WTC11 (cell line): ENCODE results near the gene TMEM258. TPM values are rescaled to one million over a fixed set of nuclear protein-coding genes. Genes with fewer than 3 reads are reported as not detected.

ENCODE experiments used
- ATAC-seq: fragments of 200-7000 bp; cut with Tn5 transposase; 2 replicates; pipeline ENCODE4 v1.10.0; 2021; ENCODE audit warnings: mild to moderate bottlenecking, moderate library complexity
- CTCF ChIA-PET: fragments of 300-600 bp; sonication (Branson Sonifier 250); formaldehyde crosslinking; loops from one replicate; lab custom pipeline; 2021; ENCODE audit warnings: antibody characterized with exemption; lab: Charles Lee
- POLR2A ChIA-PET: fragments of 350-600 bp; sonication (Branson Sonifier 250); formaldehyde crosslinking; loops from one replicate; lab custom pipeline; 2021; ENCODE audit warnings: antibody characterized with exemption; lab: Charles Lee
- DNase-seq: peaks from one replicate; pipeline ENCODE4 v3.0.0; 2021; ENCODE audit warnings: low spot score
- H3K27ac Mint-ChIP-seq: 2 replicates; pipeline ENCODE4 v1.8.0; 2021; ENCODE audit warnings: mixed read lengths
- H3K27me3 Mint-ChIP-seq: 2 replicates; pipeline ENCODE4 v1.8.0; 2021; ENCODE audit warnings: low read depth, mild to moderate bottlenecking, moderate library complexity, mixed read lengths
- H3K36me3 Mint-ChIP-seq: 2 replicates; pipeline ENCODE4 v1.8.0; 2021; ENCODE audit warnings: mixed read lengths
- H3K4me1 Mint-ChIP-seq: 2 replicates; pipeline ENCODE4 v1.8.0; 2022; ENCODE audit warnings: mixed read lengths
- H3K4me3 Mint-ChIP-seq: 2 replicates; pipeline ENCODE4 v1.8.0; 2021; ENCODE audit warnings: mild to moderate bottlenecking, moderate library complexity, mixed read lengths
- H3K9me3 Mint-ChIP-seq: 2 replicates; pipeline ENCODE4 v1.8.0; 2021; ENCODE audit warnings: mixed read lengths
- AR ChIP-seq: fragments of 250-450 bp; sonication (Bioruptor Pico); IDR thresholded peaks from 2 replicates; pipeline ENCODE4 v1.9.0; 2021; ENCODE audit warnings: mild to moderate bottlenecking
- ARID4B ChIP-seq: sonication (generic); formaldehyde crosslinking; IDR thresholded peaks from 2 replicates; pipeline ENCODE4 v1.8.0; 2023; ENCODE audit warnings: missing genetic modification reagents, mild to moderate bottlenecking, borderline replicate concordance
- CTCF ChIP-seq: fragments of 200-600 bp; IDR thresholded peaks from 2 replicates; pipeline ENCODE4 v1.8.0; 2022; ENCODE audit warnings: antibody characterized with exemption
- E2F1 ChIP-seq: sonication (generic); formaldehyde crosslinking; IDR thresholded peaks from 2 replicates; pipeline ENCODE4 v1.8.0; 2022; ENCODE audit warnings: mild to moderate bottlenecking, missing genetic modification reagents
- ERG ChIP-seq: fragments of 250-450 bp; sonication (Bioruptor Pico); IDR thresholded peaks from 2 replicates; pipeline ENCODE4 v1.8.0; 2021; ENCODE audit warnings: mild to moderate bottlenecking
- FOXJ3 ChIP-seq: sonication (generic); formaldehyde crosslinking; IDR thresholded peaks from 2 replicates; pipeline ENCODE4 v1.9.0; 2021; ENCODE audit warnings: missing genetic modification reagents, mild to moderate bottlenecking, borderline replicate concordance
- IRF2 ChIP-seq: sonication (generic); formaldehyde crosslinking; IDR thresholded peaks from 2 replicates; pipeline ENCODE4 v1.8.0; 2022; ENCODE audit warnings: low read depth, missing genetic modification reagents, borderline replicate concordance
- NFYB ChIP-seq: sonication (generic); formaldehyde crosslinking; conservative IDR thresholded peaks from 2 replicates; pipeline ENCODE4 v1.8.0; 2022; ENCODE audit warnings: low read depth, missing genetic modification reagents
- NR2C2 ChIP-seq: sonication (generic); formaldehyde crosslinking; IDR thresholded peaks from 2 replicates; pipeline ENCODE4 v1.8.0; 2022; ENCODE audit warnings: mild to moderate bottlenecking, missing genetic modification reagents
- SOX15 ChIP-seq: fragments of 250-450 bp; sonication (Bioruptor Pico); IDR thresholded peaks from 2 replicates; pipeline ENCODE4 v1.9.0; 2021; ENCODE audit warnings: mild to moderate bottlenecking
- ZNF121 ChIP-seq: sonication (generic); formaldehyde crosslinking; IDR thresholded peaks from 2 replicates; pipeline ENCODE4 v1.8.0; 2023; ENCODE audit warnings: missing genetic modification reagents
- ZNF138 ChIP-seq: sonication (generic); formaldehyde crosslinking; conservative IDR thresholded peaks from 2 replicates; pipeline ENCODE4 v1.8.1; 2022; ENCODE audit warnings: mild to moderate bottlenecking, moderate library complexity, missing genetic modification reagents
- ZNF317 ChIP-seq: sonication (generic); formaldehyde crosslinking; IDR thresholded peaks from 2 replicates; pipeline ENCODE4 v1.8.1; 2023; ENCODE audit warnings: low read depth, mild to moderate bottlenecking, moderate library complexity, missing genetic modification reagents, borderline replicate concordance
- total RNA-seq: library from RNA; stranded (reverse); gene quantifications from 3 replicates; pipeline ENCODE4 v1.2.3, GENCODE V29; 2021
- TF ChIP-seq, protein P1 (sequence below): fragments of 250-450 bp; sonication (Bioruptor Pico); IDR thresholded peaks from 2 replicates; pipeline ENCODE4 v2.1.2; 2022; ENCODE audit warnings: mild to moderate bottlenecking, moderate library complexity

Gene TMEM258
- total RNA-seq, 1 experiment from 2014 or later, result 175 TPM

- TF ChIP-seq, protein P1, sequence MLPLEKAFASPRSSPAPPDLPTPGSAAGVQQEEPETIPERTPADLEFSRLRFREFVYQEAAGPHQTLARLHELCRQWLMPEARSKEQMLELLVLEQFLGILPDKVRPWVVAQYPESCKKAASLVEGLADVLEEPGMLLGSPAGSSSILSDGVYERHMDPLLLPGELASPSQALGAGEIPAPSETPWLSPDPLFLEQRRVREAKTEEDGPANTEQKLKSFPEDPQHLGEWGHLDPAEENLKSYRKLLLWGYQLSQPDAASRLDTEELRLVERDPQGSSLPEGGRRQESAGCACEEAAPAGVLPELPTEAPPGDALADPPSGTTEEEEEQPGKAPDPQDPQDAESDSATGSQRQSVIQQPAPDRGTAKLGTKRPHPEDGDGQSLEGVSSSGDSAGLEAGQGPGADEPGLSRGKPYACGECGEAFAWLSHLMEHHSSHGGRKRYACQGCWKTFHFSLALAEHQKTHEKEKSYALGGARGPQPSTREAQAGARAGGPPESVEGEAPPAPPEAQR (CRISPR knock-in tag), result no peak
- TF ChIP-seq E2F1 (CRISPR knock-in tag), result no peak
- no peak for TF ChIP-seq NFYB (CRISPR knock-in tag)
- TF ChIP-seq IRF2, result no peak
- TF ChIP-seq FOXJ3 (CRISPR knock-in tag), result no peak
- TF ChIP-seq ZNF317 (CRISPR knock-in tag), result no peak
- TF ChIP-seq CTCF, result no peak
- TF ChIP-seq, all 79 proteins: peak for 0
Measured at GRCh38 chr11:61837411-61838005, 45.1 kb upstream of the TMEM258 start (continued).

GRCh38 chr11:61836193-61836592 is 43.8 kb upstream of the TMEM258 start:
- peaks cover 54% of the 10 kb centered on the region for H3K4me1 Mint-ChIP-seq
- ATAC-seq (no peak), DNase-seq (no peak)
- H3K27ac Mint-ChIP-seq, result peak overlapping the region; percentile 88
- peaks cover 46% of the 10 kb centered on the region for H3K36me3 Mint-ChIP-seq
- CTCF ChIA-PET, result no interaction called here
- H3K4me3 Mint-ChIP-seq, result no peak overlapping the region
- 0 out of 2 replicates have a peak, but pooled peaks cover 3% of the 10 kb centered on the region for H3K9me3 Mint-ChIP-seq
- no peaks in the 10 kb centered on the region for H3K27me3 Mint-ChIP-seq
- POLR2A ChIA-PET, result interaction anchor here (1.0 kb wide), 1 partner anchor 21 kb away, joined by 3 read pairs; no protein-coding TSS in a partner anchor
- TF ChIP-seq ZNF121 (CRISPR knock-in tag), result peak; percentile 88
- no peak for TF ChIP-seq ARID4B

DNA sequence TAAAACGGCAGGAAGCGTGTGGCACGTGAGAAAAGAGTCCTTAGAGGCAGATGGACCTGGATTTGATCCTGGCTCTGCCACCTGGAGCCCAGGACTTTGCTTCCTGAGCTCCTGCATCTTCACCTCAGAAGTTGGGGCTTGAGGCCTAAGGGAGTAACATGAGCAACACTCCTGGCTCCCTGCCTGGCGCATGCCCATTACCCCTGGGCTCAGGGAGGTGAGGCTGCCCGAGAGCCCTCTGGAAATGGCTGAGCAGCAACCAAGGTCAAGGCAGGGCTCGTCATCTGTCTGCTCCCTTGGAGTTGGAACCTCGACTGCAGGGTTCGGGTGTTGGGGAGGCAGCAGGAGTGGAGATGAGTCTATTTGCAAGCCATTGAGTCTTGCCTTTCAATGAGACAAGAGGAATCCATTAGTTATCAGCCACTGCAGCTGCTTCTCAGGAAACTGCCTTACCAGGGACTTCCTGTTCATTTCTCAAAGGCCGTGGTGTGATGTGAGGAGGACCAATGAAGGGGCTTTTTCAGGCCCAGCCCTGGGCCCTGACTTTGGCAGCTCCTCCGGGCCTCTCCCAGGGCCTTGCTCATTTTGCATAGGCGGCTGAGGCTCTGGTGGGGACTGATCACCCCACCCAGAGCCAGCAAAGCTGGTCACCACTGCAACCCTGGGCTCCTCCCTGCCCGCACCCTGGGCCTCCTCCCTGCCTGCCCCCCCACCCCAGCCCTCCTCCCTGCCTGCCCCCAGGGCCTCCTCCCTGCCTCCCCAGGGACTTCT is 42.1 kb upstream of the TMEM258 start:
- Mint-ChIP-seq H3K36me3 (peaks cover 28% of the 10 kb centered on the region), H3K4me3 (no peak overlapping the region; the same call in 1 of the 2 replicates), H3K27ac (peak overlapping the region; percentile 98), H3K27me3 (no peaks in the 10 kb centered on the region), H3K4me1 (peaks cover 70% of the 10 kb centered on the region), H3K9me3 (no peaks in the 10 kb centered on the region)
- ChIA-PET CTCF (interaction anchor here (0.5 to 2.3 kb wide), 12 partner anchors 10 to 274 kb away, joined by 3 to 25 read pairs (median 4); partner anchors contain the start of gene FADS1), POLR2A (interaction anchor here (0.6 to 1.8 kb wide), 8 partner anchors 10 to 608 kb away, joined by 3 to 20 read pairs (median 3); partner anchors contain the start of gene FADS1)
- DNase-seq (peak; percentile 49), ATAC-seq (peak; percentile 87)
- TF ChIP-seq SOX15 (CRISPR knock-in tag), result no peak
- TF ChIP-seq ZNF138 (CRISPR knock-in tag), result no peak
- TF ChIP-seq NR2C2 (CRISPR knock-in tag), result no peak
- TF ChIP-seq AR, result no peak
- no peak for TF ChIP-seq ERG
